Measurements from ENCODE around the gene RHOD. TPM values are rescaled to one million over a fixed set of nuclear protein-coding genes. Genes with fewer than 3 reads are reported as not detected.
A peak's percentile ranks its signal among the peaks of the same experiment; 100 is the strongest.

RHOD gene
- total and polyA plus RNA-seq, 9 of the 15 experiments (the other 6 are each of a cell fraction or from before 2014, with no cell fraction given), result not detected

GRCh38 chr11:67054836-67055523 lies 1.7 kb upstream of the RHOD start (continued):
- TF ChIP-seq NEUROD1 (IDR thresholded peaks at IDR 0.05; ENCODE audit: borderline replicate concordance, low read depth, low read length, partially characterized antibody) (no peak), GATAD2A (IDR thresholded peaks at IDR 0.05) (no peak), TAF15 (IDR thresholded peaks at IDR 0.05; ENCODE audit: low read depth, low read length) (no peak), HDAC1 (IDR thresholded peaks at IDR 0.05) (peak in 1 of 2 experiments; percentile 68; a peak in 2 of 4 replicates), ID3 (CRISPR knock-in tag; IDR thresholded peaks at IDR 0.05) (no peak), ID3 (tag; IDR thresholded peaks at IDR 0.05) (peak; percentile 62; the same call in 1 of the 2 replicates), PHF20 (IDR thresholded peaks at IDR 0.05; ENCODE audit: partially characterized antibody) (peak; percentile 29), BMI1 (IDR thresholded peaks at IDR 0.05; ENCODE audit: low read length) (peak; percentile 62; the same call in 1 of the 2 replicates), SOX6 (IDR thresholded peaks at IDR 0.05) (0 out of 2 replicates have a peak, but pooled peaks have one; percentile 18), PKNOX1 (IDR thresholded peaks at IDR 0.05) (peak; percentile 77), PBX2 (CRISPR knock-in tag; IDR thresholded peaks at IDR 0.05; ENCODE audit: low read depth) (0 out of 2 replicates have a peak, but pooled peaks have one; percentile 17), PBX2 (tag; conservative IDR thresholded peaks at IDR 0.05; ENCODE audit: low read depth) (peak; percentile 44), ZNF511 (CRISPR knock-in tag; IDR thresholded peaks at IDR 0.05) (no peak), FOXJ2 (tag; IDR thresholded peaks at IDR 0.05) (peak; percentile 97), EGR1 (conservative IDR thresholded peaks at IDR 0.05) (peak; percentile 61), ZNF121 (CRISPR knock-in tag; conservative IDR thresholded peaks at IDR 0.05) (no peak), BHLHE40 (IDR thresholded peaks at IDR 0.05; ENCODE audit: low read length) (peak; percentile 24; the same call in 1 of the 2 replicates), SNRNP70 (optimal IDR thresholded peaks at IDR 0.05; ENCODE audit: low read depth, low read length) (no peak), CEBPG (CRISPR knock-in tag; IDR thresholded peaks at IDR 0.05) (no peak), CEBPG (tag; conservative IDR thresholded peaks at IDR 0.05 in 1 of 2, IDR thresholded peaks at IDR 0.05 in 1 of 2) (peak; percentile 25 to 66; a peak in 1 of 4 replicates), POLR3A (IDR thresholded peaks at IDR 0.05; ENCODE audit: borderline replicate concordance, extremely low read depth, insufficient read depth, insufficient read length) (no peak), ZNF347 (CRISPR knock-in tag; IDR thresholded peaks at IDR 0.05; ENCODE audit: low read depth) (no peak), ELK1 (CRISPR knock-in tag; IDR thresholded peaks at IDR 0.05) (no peak)

All from K562 (cell line).